GM23338 (cell line): Measurements from ENCODE around the gene SLC6A3.

Experiments used
- CREB1 ChIP-seq: fragments of 250-450 bp; sonication (Bioruptor Pico); IDR thresholded peaks from 2 replicates; pipeline ENCODE4 v1.5.0; 2020; ENCODE audit warnings: low read depth, mild to moderate bottlenecking, moderate library complexity
- CTCF ChIP-seq, 2 experiments: fragments of 200-600 bp in 1 of 2; sonication (generic) in 1 of 2; conservative IDR thresholded peaks; 2 replicates each; pipeline versions ENCODE4 v1.5.1 to v1.6.1; 2016 to 2017; ENCODE audit warnings: antibody characterized with exemption in 2 of 2, low read depth in 2 of 2, mild to moderate bottlenecking in 2 of 2, moderate library complexity in 1 of 2
- ETS1 ChIP-seq: IDR thresholded peaks from 2 replicates; pipeline ENCODE4 v1.6.1; 2016; ENCODE audit warnings: antibody characterized with exemption
- EZH2 ChIP-seq: fragments of 200-600 bp; sonication (generic); IDR thresholded peaks from one replicate; pipeline ENCODE4 v1.8.0; 2017; ENCODE audit warnings: antibody characterized with exemption, mild to moderate bottlenecking, low read depth; ENCODE audit not compliant: unreplicated experiment
- EZH2phosphoT487 ChIP-seq: fragments of 200-600 bp; sonication (generic); IDR thresholded peaks from one replicate; pipeline ENCODE4 v1.8.1; 2018; ENCODE audit warnings: antibody characterized with exemption; ENCODE audit not compliant: unreplicated experiment
- JUNB ChIP-seq: IDR thresholded peaks from one replicate; pipeline ENCODE4 v1.6.1; 2016; ENCODE audit warnings: antibody characterized with exemption; ENCODE audit not compliant: unreplicated experiment
- NANOG ChIP-seq: IDR thresholded peaks from 2 replicates; pipeline ENCODE4 v1.6.1; 2016; ENCODE audit warnings: antibody characterized with exemption, borderline replicate concordance
- POLR2AphosphoS5 ChIP-seq: IDR thresholded peaks from 2 replicates; pipeline ENCODE4 v1.6.1; 2016; ENCODE audit warnings: antibody characterized with exemption, low read depth
- REST ChIP-seq: IDR thresholded peaks from one replicate; pipeline ENCODE4 v1.6.1; 2018; ENCODE audit warnings: antibody characterized with exemption; ENCODE audit not compliant: unreplicated experiment
- STAT1 ChIP-seq: IDR thresholded peaks from one replicate; pipeline ENCODE4 v1.6.1; 2016; ENCODE audit warnings: antibody characterized with exemption; ENCODE audit not compliant: unreplicated experiment
- ZNF114 ChIP-seq: fragments of 250-450 bp; sonication (Bioruptor Pico); IDR thresholded peaks from 2 replicates; pipeline ENCODE4 v1.5.0; 2020; ENCODE audit warnings: mild to moderate bottlenecking, moderate library complexity
- ZNF462 ChIP-seq: fragments of 250-450 bp; sonication (Bioruptor Pico); IDR thresholded peaks from 2 replicates; pipeline ENCODE4 v1.5.0; 2020; ENCODE audit warnings: mild to moderate bottlenecking, moderate library complexity

- TF ChIP-seq EZH2 (no peak), CTCF (conservative IDR thresholded peaks at IDR 0.05; ENCODE audit: low read depth in 2 of 2) (no peak), EZH2phosphoT487 (no peak), JUNB (no peak), STAT1 (no peak), POLR2AphosphoS5 (no peak), CREB1 (CRISPR knock-in tag) (peak; percentile 57; the same call in 1 of the 2 replicates), REST (no peak), ETS1 (no peak), NANOG (no peak), ZNF114 (CRISPR knock-in tag) (no peak), ZNF462 (CRISPR knock-in tag) (no peak)
These were observed 58.9 kb downstream of the SLC6A3 start for GRCh38 chr5:1386274-1386717.
